Activated CD8-positive, alpha-beta T cell treated with anti-CD3 and anti-CD28 coated beads, Interleukin-2, amount 10 ng/mL, durations not matched to agents 7 days and 5 days (primary cell): ENCODE measurements around the gene PBOV1. TPM values are rescaled to one million over a fixed set of nuclear protein-coding genes. Genes with fewer than 3 reads are reported as not detected.

Source experiments
- ATAC-seq: fragments of 150-1000 bp; cut with Tn5 transposase; one replicate; pipeline ENCODE4 v1.10.0; 2021; ENCODE audit warnings: moderate library complexity
- CTCF ChIA-PET: fragments of 350-600 bp; sonication (Branson Sonifier 250); formaldehyde crosslinking; loops from one replicate; lab custom pipeline; 2021; ENCODE audit warnings: antibody characterized with exemption; lab: Charles Lee
- POLR2A ChIA-PET: fragments of 350-600 bp; sonication (Branson Sonifier 250); formaldehyde crosslinking; loops from one replicate; lab custom pipeline; 2021; ENCODE audit warnings: antibody characterized with exemption; lab: Charles Lee
- DNase-seq: peaks from one replicate; pipeline ENCODE4 v3.0.0-alpha.2; 2020
- H3K27ac Mint-ChIP-seq: one replicate; pipeline ENCODE4 v1.8.0; 2021; ENCODE audit warnings: mild to moderate bottlenecking, mixed read lengths
- H3K27me3 Mint-ChIP-seq: one replicate; pipeline ENCODE4 v1.8.0; 2021; ENCODE audit warnings: low read depth, mixed read lengths
- H3K36me3 Mint-ChIP-seq: one replicate; pipeline ENCODE4 v1.8.0; 2021; ENCODE audit warnings: low read depth, mixed read lengths
- H3K4me1 Mint-ChIP-seq: one replicate; pipeline ENCODE4 v1.8.0; 2021; ENCODE audit warnings: low read depth, mixed read lengths
- H3K4me3 Mint-ChIP-seq: one replicate; pipeline ENCODE4 v1.8.0; 2021; ENCODE audit warnings: mild to moderate bottlenecking, mixed read lengths
- H3K9me3 Mint-ChIP-seq: one replicate; pipeline ENCODE4 v1.8.0; 2022; ENCODE audit warnings: mixed read lengths; ENCODE audit not compliant: insufficient read depth
- total RNA-seq, 2 experiments: library from RNA; stranded (reverse); gene quantifications; one replicate each; pipeline ENCODE4 v1.2.3, GENCODE V29; 2021

PBOV1 gene
- total RNA-seq, 2 experiments from 2014 or later = not detected

GRCh38 chr6:138248878-138249277 lies 30.6 kb upstream of the PBOV1 start:
- Mint-ChIP-seq H3K27me3 (peaks cover 8% of the 10 kb centered on the region), H3K4me1 (no peaks in the 10 kb centered on the region), H3K9me3 (no peaks in the 10 kb centered on the region), H3K27ac (no peak overlapping the region), H3K36me3 (no peaks in the 10 kb centered on the region), H3K4me3 (no peak overlapping the region)
- DNase-seq (no peak), ATAC-seq (no peak)
- ChIA-PET POLR2A (no interaction called here), CTCF (no interaction called here)

GRCh38 chr6:138248011-138248410 lies 29.7 kb upstream of the PBOV1 start:
- H3K27me3 Mint-ChIP-seq = peaks cover 8% of the 10 kb centered on the region
- no peak overlapping the region for H3K27ac Mint-ChIP-seq
- no peak overlapping the region for H3K4me3 Mint-ChIP-seq
- DNase-seq (no peak), ATAC-seq (no peak)
- H3K4me1 Mint-ChIP-seq = no peaks in the 10 kb centered on the region
- POLR2A ChIA-PET = no interaction called here
- CTCF ChIA-PET = no interaction called here
- no peaks in the 10 kb centered on the region for H3K9me3 Mint-ChIP-seq
- no peaks in the 10 kb centered on the region for H3K36me3 Mint-ChIP-seq

- Mint-ChIP-seq H3K36me3 (no peaks in the 10 kb centered on the region), H3K4me1 (no peaks in the 10 kb centered on the region), H3K27me3 (peaks cover 8% of the 10 kb centered on the region), H3K4me3 (no peak overlapping the region), H3K9me3 (no peaks in the 10 kb centered on the region), H3K27ac (no peak overlapping the region)
- no peak for DNase-seq
- ChIA-PET CTCF (no interaction called here), POLR2A (no interaction called here)
- no peak for ATAC-seq
Observed at GRCh38 chr6:138246650-138247440, 28.6 kb upstream of the PBOV1 start.

GRCh38 chr6:138245751-138246150 lies 27.5 kb upstream of the PBOV1 start:
- no peak overlapping the region for H3K4me3 Mint-ChIP-seq
- ChIA-PET CTCF (no interaction called here), POLR2A (no interaction called here)
- ATAC-seq = no peak
- no peaks in the 10 kb centered on the region for H3K4me1 Mint-ChIP-seq
- DNase-seq = no peak
- no peak overlapping the region for H3K27ac Mint-ChIP-seq
- H3K27me3 Mint-ChIP-seq = peaks cover 6% of the 10 kb centered on the region
- no peaks in the 10 kb centered on the region for H3K36me3 Mint-ChIP-seq
- H3K9me3 Mint-ChIP-seq = no peaks in the 10 kb centered on the region

GRCh38 chr6:138242987-138243592 lies 24.8 kb upstream of the PBOV1 start:
- ATAC-seq (no peak), DNase-seq (no peak)
- no peaks in the 10 kb centered on the region for H3K36me3 Mint-ChIP-seq
- no peak overlapping the region for H3K27ac Mint-ChIP-seq
- CTCF ChIA-PET = no interaction called here
- H3K9me3 Mint-ChIP-seq = no peaks in the 10 kb centered on the region
- peaks cover 6% of the 10 kb centered on the region for H3K27me3 Mint-ChIP-seq
- H3K4me1 Mint-ChIP-seq = no peaks in the 10 kb centered on the region
- POLR2A ChIA-PET = no interaction called here
- no peak overlapping the region for H3K4me3 Mint-ChIP-seq

GRCh38 chr6:138241934-138242333 lies 23.6 kb upstream of the PBOV1 start:
- Mint-ChIP-seq H3K27ac (no peak overlapping the region), H3K36me3 (no peaks in the 10 kb centered on the region), H3K9me3 (no peaks in the 10 kb centered on the region), H3K27me3 (peaks cover 4% of the 10 kb centered on the region), H3K4me3 (no peak overlapping the region), H3K4me1 (no peaks in the 10 kb centered on the region)
- CTCF ChIA-PET = no interaction called here
- POLR2A ChIA-PET = no interaction called here
- DNase-seq (no peak), ATAC-seq (no peak)

GRCh38 chr6:138241381-138241780 lies 23.1 kb upstream of the PBOV1 start:
- ChIA-PET POLR2A (no interaction called here), CTCF (no interaction called here)
- ATAC-seq (no peak), DNase-seq (no peak)
- Mint-ChIP-seq H3K36me3 (no peaks in the 10 kb centered on the region), H3K27ac (no peak overlapping the region), H3K9me3 (no peaks in the 10 kb centered on the region), H3K4me1 (no peaks in the 10 kb centered on the region), H3K27me3 (peaks cover 4% of the 10 kb centered on the region), H3K4me3 (no peak overlapping the region)

GRCh38 chr6:138240476-138241245 lies 22.4 kb upstream of the PBOV1 start:
- POLR2A ChIA-PET = no interaction called here
- H3K27ac Mint-ChIP-seq = no peak overlapping the region
- CTCF ChIA-PET = no interaction called here

GRCh38 chr6:138239774-138240173 lies 21.5 kb upstream of the PBOV1 start:
- Mint-ChIP-seq H3K27me3 (peaks cover 6% of the 10 kb centered on the region), H3K4me1 (no peaks in the 10 kb centered on the region), H3K27ac (no peak overlapping the region), H3K4me3 (no peak overlapping the region), H3K36me3 (no peaks in the 10 kb centered on the region), H3K9me3 (no peaks in the 10 kb centered on the region)
- DNase-seq (no peak), ATAC-seq (no peak)
- ChIA-PET POLR2A (no interaction called here), CTCF (interaction anchor here (1.3 kb wide), 1 partner anchor 123 kb away, joined by 5 read pairs; no protein-coding TSS in a partner anchor)

More at GRCh38 chr6:138240476-138241245, 22.4 kb upstream of the PBOV1 start:
- Mint-ChIP-seq H3K4me3 (no peak overlapping the region), H3K4me1 (no peaks in the 10 kb centered on the region), H3K36me3 (no peaks in the 10 kb centered on the region), H3K9me3 (no peaks in the 10 kb centered on the region), H3K27me3 (peaks cover 4% of the 10 kb centered on the region)
- DNase-seq (no peak), ATAC-seq (no peak)

GRCh38 chr6:138238368-138238767 lies 20.1 kb upstream of the PBOV1 start:
- DNase-seq = no peak
- no peaks in the 10 kb centered on the region for H3K36me3 Mint-ChIP-seq
- H3K4me1 Mint-ChIP-seq = no peaks in the 10 kb centered on the region
- ChIA-PET POLR2A (no interaction called here), CTCF (interaction anchor here (1.3 kb wide), 1 partner anchor 122 kb away, joined by 5 read pairs; no protein-coding TSS in a partner anchor)
- peaks cover 2% of the 10 kb centered on the region for H3K27me3 Mint-ChIP-seq
- no peak overlapping the region for H3K4me3 Mint-ChIP-seq
- no peaks in the 10 kb centered on the region for H3K9me3 Mint-ChIP-seq
- no peak overlapping the region for H3K27ac Mint-ChIP-seq
- ATAC-seq = no peak

- CTCF ChIA-PET = no interaction called here
- ATAC-seq (no peak), DNase-seq (no peak)
- Mint-ChIP-seq H3K36me3 (no peaks in the 10 kb centered on the region), H3K4me1 (no peaks in the 10 kb centered on the region), H3K9me3 (no peaks in the 10 kb centered on the region), H3K27ac (no peak overlapping the region), H3K4me3 (no peak overlapping the region), H3K27me3 (peaks cover 2% of the 10 kb centered on the region)
- POLR2A ChIA-PET = no interaction called here
Observed at GRCh38 chr6:138237463-138237862, 19.2 kb upstream of the PBOV1 start.

- Mint-ChIP-seq H3K4me3 (no peak overlapping the region), H3K27me3 (peaks cover 2% of the 10 kb centered on the region), H3K4me1 (no peaks in the 10 kb centered on the region), H3K36me3 (no peaks in the 10 kb centered on the region), H3K27ac (no peak overlapping the region), H3K9me3 (no peaks in the 10 kb centered on the region)
- ATAC-seq = no peak
- ChIA-PET CTCF (interaction anchor here (1.4 kb wide), 1 partner anchor 52 kb away, joined by 4 read pairs; no protein-coding TSS in a partner anchor), POLR2A (no interaction called here)
- DNase-seq = no peak
Observed at GRCh38 chr6:138235693-138236092, 17.4 kb upstream of the PBOV1 start.
